SIG-M5 treated with dmso at 0.1 percent for 504 hours (cell line): ENCODE data around the gene POLE2.
"Not testable (repeated sequence)": the region's sequence is repeated elsewhere in the genome, so short reads cannot be mapped to it uniquely, and the experiment has no call there.

Experiments used
- DNase-seq: peaks from one replicate; lab custom pipeline; 2025; ENCODE audit not compliant: unreplicated experiment; lab: John Stamatoyannopoulos, UW

Gene POLE2

DNA sequence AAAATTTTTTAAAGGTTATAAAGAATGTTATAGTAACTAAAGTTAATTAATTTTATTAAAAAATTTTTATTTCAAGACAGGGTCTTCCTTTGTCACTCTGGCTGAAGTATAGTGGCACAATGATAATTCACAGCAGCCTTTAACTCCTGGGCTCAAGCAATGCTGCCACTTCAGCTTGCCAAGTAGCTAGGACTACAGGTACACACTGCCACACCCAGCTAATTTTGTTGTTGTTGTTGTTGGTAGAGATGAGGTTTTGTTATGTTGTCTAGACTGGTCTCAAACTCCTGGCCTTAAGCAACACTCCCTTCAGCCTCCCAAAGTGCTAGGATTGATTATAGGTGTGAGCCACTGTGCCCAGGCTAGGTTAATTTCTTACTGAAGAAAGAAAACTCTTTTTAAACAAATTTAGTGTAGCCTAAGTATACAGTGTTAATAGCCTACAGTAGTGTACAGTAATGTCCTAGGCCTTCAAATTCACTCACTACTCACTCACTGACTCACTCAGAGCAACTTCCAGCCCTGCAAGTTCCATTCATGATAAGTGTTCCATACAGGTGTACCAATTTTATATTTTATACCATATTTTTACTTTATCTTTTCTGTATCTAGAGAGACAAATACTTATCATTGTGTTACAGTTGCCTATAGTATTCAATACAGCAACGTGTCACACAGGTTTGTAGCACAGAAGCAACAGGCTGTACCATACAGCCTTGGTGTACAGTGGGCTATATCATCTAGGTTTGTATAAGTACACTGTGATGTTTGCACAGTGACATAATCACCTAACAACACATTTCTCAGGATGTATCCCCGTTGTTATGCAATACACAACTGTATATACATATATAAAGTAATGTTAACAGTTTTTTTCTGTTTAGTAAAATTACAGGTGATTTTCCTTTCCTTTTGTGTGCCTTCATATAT is 28.2 kb downstream of the POLE2 start:
- no peak for DNase-seq

DNA sequence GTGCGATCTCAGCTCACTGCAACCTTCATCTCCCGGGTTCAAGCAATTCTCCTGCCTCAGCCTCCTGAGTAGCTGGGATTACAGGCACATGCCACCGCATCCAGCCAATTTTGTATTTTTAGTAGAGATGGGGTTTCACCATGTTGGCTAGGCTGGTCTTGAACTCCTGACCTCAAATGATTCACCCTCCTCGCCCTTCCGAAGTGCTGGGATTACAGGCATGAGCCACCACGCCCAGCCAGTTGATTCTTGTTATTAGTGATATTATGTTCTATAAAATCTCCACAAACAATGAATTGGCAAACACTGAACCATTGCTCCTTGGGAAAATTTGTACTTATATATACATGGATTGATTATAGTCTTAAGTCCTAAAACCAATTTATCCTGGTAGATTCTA is 30.5 kb downstream of the POLE2 start:
- DNase-seq, result not testable (repeated sequence)

DNA sequence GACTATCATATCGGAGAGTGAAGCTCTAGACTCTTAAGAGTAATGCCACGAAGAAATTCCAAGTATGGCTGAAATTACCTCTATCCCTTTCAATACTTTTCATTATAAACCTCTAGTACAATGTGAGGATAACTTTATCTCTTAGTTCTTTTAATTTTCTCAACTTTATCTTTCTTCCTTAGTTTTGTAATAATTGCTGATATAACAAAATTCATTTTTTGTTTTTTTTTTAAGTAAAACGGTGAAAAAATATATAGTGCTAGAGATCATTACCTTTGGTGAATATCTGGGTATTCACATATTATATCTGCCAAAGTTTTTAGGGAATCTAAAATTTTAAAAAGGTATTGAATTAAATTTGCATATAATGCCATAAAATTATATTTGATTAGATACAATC is 33.5 kb downstream of the POLE2 start:
- no peak for DNase-seq

DNA sequence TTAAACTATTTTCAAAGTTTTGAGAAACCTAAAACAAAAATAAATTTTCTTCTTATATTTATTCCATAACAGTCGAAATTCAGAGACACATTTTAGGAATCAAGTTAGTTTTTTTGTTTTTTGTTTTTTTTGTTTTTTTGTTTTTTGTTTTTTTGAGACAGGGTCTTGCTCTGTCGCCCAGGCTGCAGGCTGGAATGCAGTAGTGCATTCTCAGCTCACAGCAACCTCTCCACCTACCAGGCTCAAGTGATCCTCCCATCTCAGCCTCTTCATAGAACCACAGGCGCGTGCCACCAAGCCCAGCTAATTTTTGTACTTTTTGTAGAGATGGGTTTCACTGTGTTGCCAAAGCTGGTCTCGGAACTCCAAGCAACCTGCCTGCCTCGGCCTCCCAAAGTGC is 34.5 kb downstream of the POLE2 start:
- DNase-seq, result no peak

DNA sequence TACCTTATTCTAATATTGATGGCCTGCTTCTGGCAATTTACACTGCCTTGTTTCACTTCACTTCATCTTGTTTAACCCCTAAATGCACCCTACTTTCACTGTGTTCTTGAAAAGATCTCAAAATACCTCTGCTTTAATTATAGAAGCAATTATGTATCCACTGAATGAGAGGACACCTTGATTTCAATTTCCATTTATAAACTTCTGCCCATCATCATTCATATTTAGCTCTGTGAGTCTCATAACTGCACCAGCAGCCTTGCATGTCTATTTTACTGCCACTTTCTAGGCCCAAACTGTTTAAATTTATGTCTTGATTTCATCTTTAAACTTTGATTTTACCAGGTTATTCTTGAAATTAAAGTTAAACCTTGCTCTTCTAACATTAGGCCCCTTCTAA is 45.9 kb downstream of the POLE2 start:
- no peak for DNase-seq

DNA sequence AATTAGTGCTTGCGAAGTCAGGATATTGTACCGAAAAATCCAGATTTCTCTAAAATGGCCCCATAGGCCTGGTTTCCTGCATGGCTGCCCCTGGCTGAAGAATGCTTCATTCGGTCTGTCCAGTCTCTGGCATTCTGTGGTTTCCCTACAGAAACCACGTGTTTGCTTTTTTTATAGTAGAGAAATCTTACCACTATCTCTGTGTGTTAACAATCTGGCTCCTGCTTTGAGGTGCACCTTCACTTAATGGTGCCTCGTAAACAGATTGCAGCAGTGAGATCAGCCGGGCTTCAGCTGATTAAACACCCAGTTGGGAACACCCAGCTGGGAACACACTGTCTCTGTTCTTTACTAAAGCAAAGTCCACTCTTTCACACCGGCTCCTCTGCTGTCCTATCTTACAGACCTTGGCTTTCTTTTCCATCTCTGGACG is 46.3 kb downstream of the POLE2 start:
- DNase-seq, result no peak

DNA sequence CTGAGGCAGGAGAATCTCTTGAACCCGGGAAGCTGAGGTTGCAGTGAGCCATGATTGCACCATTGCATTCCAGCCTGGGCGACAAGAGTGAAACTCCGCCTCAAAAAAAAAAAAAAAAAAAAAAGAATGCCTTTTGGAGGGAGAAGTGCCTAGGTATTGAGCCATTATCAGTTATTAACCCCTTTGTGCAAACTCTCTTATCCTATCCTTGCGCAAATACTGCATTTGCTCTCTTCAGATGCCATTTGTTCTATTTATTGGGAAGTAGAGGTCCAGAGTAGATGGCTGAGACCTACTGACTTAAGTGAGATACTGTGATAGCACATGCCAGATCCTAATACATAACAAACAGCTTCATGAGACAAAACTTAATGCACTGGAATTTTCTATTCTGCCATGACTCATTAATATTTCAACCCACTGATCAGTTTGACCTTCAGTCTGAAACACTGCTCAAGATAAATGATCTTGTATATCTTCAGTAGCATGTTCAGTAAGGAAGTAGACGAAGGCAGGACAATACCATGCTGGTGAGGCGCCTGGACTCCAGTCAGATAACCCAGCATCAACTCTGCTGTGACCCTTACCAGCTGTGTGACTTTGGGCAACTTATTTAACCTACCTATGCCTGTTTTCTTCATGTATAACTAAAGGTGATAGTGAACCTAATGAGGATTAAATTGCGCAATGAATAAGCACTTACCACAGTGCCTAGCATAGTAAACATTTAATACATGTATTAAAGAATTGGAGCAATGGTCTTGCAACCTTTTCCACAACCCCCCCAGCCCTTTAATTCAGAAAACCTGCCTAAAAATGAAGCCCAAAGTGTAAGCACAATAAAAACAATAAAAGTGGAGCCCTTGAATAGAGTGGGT is 47.2 kb downstream of the POLE2 start:
- DNase-seq, result no peak

DNA sequence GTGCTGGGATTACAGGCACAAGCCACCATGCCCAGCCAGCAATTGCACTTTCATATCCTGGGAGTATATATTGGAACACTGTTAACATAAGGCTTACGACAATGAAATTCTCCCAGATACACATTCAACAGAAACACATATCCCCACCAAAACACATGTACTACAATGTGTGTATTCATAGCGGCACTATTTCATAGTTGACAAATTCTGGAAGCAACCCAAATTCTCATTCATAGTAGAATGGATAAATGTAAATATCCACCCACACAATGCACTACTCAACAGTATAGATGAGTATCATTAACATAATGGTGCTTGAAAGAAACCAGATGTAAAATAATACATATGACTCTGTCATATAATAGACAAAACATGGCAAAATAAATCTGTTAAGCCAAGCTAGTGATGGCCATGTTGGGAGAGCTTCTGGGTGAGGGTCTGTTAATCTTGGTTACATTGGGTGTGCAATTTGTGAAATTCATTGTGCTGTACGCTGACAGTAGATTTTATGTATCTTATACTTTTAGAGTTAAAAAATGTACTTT is 50.4 kb downstream of the POLE2 start:
- no peak for DNase-seq

DNA sequence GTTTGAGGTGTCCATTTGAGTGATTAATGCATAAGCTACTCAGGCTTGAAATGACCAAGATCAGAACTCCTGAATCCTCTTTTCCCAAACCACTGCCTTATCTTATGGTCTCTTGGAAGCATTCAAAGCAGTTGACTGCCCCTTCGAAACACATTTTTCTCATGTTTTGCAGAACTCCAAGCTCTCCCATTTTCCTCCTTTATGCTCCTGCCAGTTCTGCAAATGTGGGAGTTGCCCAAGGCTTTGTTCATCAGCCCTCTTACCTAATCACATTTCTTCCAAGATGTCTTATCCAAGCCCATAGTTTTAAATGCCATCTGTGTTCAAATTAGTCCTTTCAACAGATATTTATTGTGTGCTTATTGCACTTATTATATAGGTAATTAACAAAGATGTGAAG is 51.1 kb downstream of the POLE2 start:
- DNase-seq, result no peak

DNA sequence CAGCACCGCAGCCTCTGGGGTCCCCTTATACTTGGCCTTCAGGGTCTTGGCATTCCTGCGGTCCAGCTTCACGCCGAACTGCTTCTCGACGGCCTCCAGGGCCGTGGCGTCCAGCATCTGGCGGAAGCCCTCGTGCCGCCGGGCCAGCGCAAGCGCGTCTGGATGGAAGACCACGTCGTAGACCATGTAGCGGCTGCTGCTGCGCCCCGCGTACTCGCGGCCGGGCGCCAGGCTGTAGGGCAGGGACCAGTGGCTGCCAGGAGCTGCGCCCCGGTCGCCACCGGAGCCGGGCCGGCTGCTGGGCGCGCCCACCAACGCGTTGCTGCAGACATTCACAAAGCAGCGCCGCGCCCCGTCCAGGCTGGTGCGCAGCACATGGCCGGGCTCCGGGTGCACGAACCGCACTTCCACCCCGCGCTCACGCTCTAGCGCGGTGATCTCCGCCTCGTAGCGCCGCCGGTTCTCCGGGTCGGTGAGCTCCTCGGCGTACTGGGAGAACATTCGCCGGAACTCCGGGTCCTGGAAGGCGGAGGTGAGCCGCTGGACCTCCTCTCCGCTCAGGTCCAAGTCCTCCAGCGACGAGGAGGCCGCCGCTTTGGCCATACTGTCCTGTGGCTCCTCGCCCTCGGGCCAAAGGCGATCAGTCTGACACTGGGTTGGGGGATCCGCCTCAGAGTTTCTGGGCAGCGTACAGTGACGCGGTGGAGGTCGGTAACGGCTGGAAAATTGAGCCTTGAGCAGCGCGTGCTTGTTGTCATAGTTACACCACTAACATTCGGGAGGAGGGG is 53.3 kb downstream of the POLE2 start, which contains the start of gene DNAAF2:
TSS of gene DNAAF2 (minus strand) at position 698 of the 788 bp plus-strand sequence. CDS start at position 603, 95 bp downstream.
- DNase-seq, result peak; percentile 40

DNA sequence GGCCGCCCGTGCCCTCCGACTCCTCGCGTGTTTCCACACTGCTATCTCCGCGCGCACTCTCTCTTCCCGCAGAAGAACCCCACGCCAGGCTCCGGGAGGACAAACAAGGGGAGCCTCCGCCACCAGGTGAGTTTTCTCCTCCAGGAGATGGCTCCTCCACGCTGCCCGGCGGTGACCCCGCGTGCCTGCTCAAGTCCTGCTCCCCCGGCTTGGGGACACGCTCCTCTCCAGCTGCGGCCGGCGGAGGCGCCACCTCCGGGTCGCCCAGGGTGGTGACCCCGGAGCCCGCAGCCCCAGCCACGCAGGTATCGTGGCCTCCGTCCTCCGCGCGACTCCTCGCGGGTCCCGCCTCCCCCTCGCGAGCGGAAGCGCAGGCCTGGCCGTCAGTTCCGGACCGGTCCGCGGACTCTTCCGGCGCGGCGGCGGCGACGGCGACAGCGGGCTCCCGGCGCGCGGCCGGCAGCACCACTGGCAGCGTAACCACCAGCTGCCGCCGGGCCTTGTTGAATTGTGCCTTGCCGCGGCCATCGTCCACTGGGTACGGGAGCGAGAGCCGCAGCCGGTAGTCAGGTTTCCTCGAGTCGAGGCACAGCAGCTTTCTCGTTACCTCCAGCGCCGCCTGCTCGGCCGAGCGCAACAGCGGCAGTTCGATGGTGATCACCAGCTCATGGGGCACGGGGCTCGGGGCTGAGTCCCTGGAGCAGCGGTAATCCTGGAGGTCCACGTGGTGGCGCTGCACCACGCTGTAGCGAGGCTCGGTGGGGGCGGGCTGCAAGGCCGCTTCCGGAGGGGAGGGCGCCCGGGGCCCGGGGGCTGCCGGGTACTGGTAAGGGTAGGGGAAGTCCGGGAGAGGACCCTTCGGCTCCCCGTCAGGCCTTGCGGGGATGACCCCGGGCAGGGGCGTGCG is 54.1 kb downstream of the POLE2 start:
- DNase-seq, result peak; percentile 93

DNA sequence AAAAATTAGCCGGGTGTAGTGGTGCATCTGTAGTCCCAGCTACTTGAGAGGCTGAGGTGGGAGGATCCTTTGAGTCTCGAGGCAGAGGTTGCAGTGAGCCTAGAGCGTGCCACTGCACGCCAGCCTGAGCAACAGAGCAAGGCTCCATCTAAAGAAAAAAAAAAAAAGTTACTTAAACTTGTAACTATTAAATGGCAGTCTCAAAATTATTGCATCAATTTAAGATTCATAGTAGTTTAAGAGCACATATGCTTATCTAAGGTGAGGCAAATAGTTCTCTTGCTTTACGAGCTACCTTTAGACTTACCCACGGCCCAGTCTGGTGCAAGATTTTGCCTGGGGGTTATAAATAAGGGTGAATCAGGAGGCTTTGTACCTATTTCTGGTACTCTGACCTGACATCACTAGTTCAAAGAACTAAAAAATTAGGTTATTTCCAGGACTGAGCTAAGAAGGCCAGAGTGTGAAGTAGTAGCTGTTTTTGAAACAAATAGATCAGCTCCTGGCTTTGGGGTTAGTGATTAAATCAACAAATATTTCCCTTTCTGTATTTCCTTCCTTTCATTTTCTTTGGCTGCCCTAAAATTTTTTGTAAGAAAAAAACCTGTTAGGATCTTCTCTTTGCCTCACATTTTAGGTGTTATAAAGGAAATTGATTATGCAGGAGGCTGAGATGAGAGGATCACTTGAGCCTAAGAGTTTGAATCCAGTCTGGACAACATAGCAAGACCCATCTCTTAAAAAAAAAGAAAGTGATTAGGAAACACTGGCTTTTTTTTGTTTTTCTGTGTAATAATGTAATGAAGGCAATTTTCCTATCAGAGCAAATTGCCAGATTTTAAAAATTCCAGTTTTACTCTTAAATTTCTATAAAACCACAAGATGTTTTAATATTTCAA is 63.8 kb downstream of the POLE2 start:
- DNase-seq, result no peak

DNA sequence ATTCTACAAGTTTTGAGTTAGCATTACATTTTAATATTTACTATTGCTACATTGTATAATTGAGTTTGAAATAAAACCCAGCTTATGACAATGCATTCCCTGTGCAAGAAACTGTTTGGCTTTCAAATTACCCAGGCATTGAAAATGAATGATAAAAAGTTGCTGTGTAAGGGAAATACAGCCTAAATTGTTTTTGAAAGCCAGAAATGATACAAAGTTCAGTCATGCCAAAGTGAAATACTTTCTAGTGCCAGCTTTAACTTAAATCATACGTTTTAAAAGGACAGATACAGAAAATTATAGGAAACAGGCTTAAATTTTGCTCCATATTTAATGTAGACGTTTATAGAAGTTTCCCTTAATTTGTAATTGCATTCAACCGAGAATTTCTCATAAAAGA is 64.6 kb downstream of the POLE2 start:
- no peak for DNase-seq

DNA sequence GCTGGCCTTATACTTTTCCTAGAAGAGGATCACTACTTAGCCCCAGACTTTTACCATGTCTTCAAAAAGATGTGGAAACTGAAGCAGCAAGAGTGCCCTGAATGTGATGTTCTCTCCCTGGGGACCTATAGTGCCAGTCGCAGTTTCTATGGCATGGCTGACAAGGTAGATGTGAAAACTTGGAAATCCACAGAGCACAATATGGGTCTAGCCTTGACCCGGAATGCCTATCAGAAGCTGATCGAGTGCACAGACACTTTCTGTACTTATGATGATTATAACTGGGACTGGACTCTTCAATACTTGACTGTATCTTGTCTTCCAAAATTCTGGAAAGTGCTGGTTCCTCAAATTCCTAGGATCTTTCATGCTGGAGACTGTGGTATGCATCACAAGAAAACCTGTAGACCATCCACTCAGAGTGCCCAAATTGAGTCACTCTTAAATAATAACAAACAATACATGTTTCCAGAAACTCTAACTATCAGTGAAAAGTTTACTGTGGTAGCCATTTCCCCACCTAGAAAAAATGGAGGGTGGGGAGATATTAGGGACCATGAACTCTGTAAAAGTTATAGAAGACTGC is 65.9 kb downstream of the POLE2 start:
- DNase-seq, result no peak

DNA sequence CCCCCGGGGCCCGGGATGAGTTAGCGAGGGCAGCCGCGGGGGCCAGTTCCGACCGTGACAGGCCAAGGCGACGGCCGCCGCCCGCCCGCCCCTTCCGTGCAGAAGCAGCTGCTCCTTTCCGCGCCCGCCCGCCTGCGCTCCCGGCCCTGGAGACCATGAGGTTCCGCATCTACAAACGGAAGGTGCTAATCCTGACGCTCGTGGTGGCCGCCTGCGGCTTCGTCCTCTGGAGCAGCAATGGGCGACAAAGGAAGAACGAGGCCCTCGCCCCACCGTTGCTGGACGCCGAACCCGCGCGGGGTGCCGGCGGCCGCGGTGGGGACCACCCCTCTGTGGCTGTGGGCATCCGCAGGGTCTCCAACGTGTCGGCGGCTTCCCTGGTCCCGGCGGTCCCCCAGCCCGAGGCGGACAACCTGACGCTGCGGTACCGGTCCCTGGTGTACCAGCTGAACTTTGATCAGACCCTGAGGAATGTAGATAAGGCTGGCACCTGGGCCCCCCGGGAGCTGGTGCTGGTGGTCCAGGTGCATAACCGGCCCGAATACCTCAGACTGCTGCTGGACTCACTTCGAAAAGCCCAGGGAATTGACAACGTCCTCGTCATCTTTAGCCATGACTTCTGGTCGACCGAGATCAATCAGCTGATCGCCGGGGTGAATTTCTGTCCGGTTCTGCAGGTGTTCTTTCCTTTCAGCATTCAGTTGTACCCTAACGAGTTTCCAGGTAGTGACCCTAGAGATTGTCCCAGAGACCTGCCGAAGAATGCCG is 66.7 kb downstream of the POLE2 start:
- DNase-seq, result peak; percentile 52

DNA sequence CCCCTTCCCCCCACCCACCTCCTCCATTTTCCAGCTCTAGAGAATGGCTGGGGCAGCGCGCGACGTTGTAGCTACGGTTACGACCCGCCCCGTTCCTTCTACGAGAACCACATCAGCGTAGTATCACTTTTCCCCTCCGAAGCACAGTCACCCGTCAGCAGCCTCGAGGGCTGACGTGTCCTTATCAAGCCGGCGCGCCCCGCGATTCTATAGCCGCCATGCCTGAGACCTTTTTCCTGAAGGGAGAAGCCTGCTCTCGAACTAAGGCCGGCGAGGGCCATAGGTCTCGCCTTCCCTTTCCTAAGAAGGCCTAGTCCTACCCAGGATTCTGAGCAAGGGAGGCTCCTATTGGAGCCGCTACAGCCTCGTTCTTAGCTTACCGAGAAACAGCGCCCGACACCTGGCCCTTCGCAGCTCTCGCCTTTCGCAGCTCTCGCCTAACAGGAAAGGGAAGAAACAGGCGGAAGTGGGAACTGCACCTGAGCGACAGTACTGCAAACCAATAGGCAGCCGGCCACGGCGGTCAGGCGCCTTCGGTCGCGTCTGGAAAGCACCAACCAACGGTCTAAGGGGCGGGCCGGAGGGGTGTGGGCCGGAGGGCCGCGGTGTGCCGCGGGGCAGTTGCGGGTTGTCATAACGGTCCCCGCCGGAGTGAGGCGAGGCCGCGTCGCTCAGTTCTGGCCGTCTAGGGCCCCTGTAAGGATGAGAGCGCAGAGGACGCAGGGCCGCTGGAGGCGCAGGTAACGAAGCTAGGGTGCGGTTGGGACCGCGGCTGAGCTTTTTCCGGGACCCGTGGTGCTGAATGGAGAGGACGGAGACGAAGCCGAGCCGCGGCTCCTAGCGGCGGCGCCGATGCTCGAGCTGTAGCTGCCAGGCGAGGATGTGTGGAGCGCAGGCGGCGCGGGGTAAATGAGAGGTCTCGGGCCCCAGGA is 67.6 kb downstream of the POLE2 start, which contains the start of the genes MGAT2 and RPL36AL:
TSS of gene MGAT2 (plus strand) at position 618 of the 932 bp plus-strand sequence. CDS start 470 bp downstream, outside the sequence.
TSS of gene RPL36AL (minus strand) at position 445 of the 932 bp plus-strand sequence. CDS start 1,522 bp downstream, outside the sequence.
- peak; percentile 97 for DNase-seq
